OCI-LY1 (cell line): ENCODE results near the gene KCNMA1.

Source experiments
- H2AFZ ChIP-seq: fragments of 200-600 bp; sonication (generic), shearing (Covaris generic); 2 replicates; pipeline ENCODE4 v1.6.0; 2014; ENCODE audit warnings: antibody characterized with exemption, mild to moderate bottlenecking, low read length
- H3F3A ChIP-seq: fragments of 200-600 bp; sonication (generic), shearing (Covaris generic); 2 replicates; pipeline ENCODE4 v1.6.0; 2014; ENCODE audit warnings: mild to moderate bottlenecking, antibody characterized with exemption, low read length, moderate library complexity; ENCODE audit not compliant: insufficient read depth
- H3K27ac ChIP-seq: fragments of 200-600 bp; sonication (generic); 2 replicates; pipeline ENCODE4 v1.5.1; 2014; ENCODE audit warnings: low read length, mixed run types, mild to moderate bottlenecking, low read depth; ENCODE audit not compliant: poor library complexity, severe bottlenecking
- H3K27me3 ChIP-seq: fragments of 200-600 bp; sonication (generic); 2 replicates; pipeline ENCODE4 v1.6.0; 2014; ENCODE audit warnings: antibody characterized with exemption, mild to moderate bottlenecking, low read length, moderate library complexity; ENCODE audit not compliant: insufficient read depth
- H3K36me3 ChIP-seq: fragments of 200-600 bp; sonication (generic); 2 replicates; pipeline ENCODE4 v1.6.1; 2014; ENCODE audit warnings: mild to moderate bottlenecking, antibody characterized with exemption, low read length, moderate library complexity, mixed read lengths; ENCODE audit not compliant: insufficient read depth
- H3K4me1 ChIP-seq: fragments of 200-600 bp; sonication (generic); 2 replicates; pipeline ENCODE4 v1.5.1; 2014; ENCODE audit warnings: mild to moderate bottlenecking, low read length, moderate library complexity; ENCODE audit not compliant: insufficient read depth, severe bottlenecking
- H3K4me2 ChIP-seq: fragments of 200-600 bp; sonication (generic), shearing (Covaris generic); 2 replicates; pipeline ENCODE4 v1.6.1; 2014; ENCODE audit warnings: low read length
- H3K4me3 ChIP-seq: fragments of 200-600 bp; sonication (generic); 2 replicates; pipeline ENCODE4 v1.5.1; 2014; ENCODE audit warnings: low read length, low read depth, mild to moderate bottlenecking, mixed read lengths; ENCODE audit not compliant: poor library complexity, severe bottlenecking
- H3K79me2 ChIP-seq: fragments of 200-600 bp; shearing (Covaris generic); 2 replicates; pipeline ENCODE4 v1.6.1; 2016; ENCODE audit warnings: mixed run types, low read length, mixed read lengths; ENCODE audit not compliant: insufficient read depth
- H3K9ac ChIP-seq: fragments of 200-600 bp; sonication (generic), shearing (Covaris generic); 2 replicates; pipeline ENCODE4 v1.6.1; 2014; ENCODE audit warnings: mild to moderate bottlenecking, low read length, mixed read lengths
- H3K9me2 ChIP-seq: fragments of 200-600 bp; sonication (generic), shearing (Covaris generic); 2 replicates; pipeline ENCODE4 v1.6.1; 2014; ENCODE audit warnings: low read depth, mild to moderate bottlenecking, low read length, mixed read lengths
- H3K9me3 ChIP-seq: fragments of 200-600 bp; shearing (Covaris generic); 2 replicates; pipeline ENCODE4 v1.6.1; 2014; ENCODE audit warnings: low read length, mixed read lengths
- H4K20me1 ChIP-seq: fragments of 200-600 bp; sonication (generic), shearing (Covaris generic); 2 replicates; pipeline ENCODE4 v1.6.0; 2016; ENCODE audit warnings: mild to moderate bottlenecking, low read length; ENCODE audit not compliant: insufficient read depth
- CTCF ChIP-seq: fragments of 200-600 bp; sonication (generic), shearing (Covaris generic); IDR thresholded peaks from 2 replicates; pipeline ENCODE4 v1.5.1; 2017; ENCODE audit warnings: mild to moderate bottlenecking, antibody characterized with exemption, low read length, moderate library complexity, mixed read lengths
- EZH2 ChIP-seq: fragments of 200-600 bp; sonication (generic), shearing (Covaris generic); IDR thresholded peaks from 2 replicates; pipeline ENCODE4 v1.8.0; 2017; ENCODE audit warnings: borderline replicate concordance, mixed run types, mild to moderate bottlenecking, antibody characterized with exemption, low read length, moderate library complexity, mixed read lengths

KCNMA1 gene

GRCh38 chr10:77099136-77099535, 538.5 kb downstream of the KCNMA1 start:
- Histone ChIP-seq H4K20me1 (no peaks in the 10 kb centered on the region), H3K4me1 (no peaks in the 10 kb centered on the region), H3K27me3 (no peaks in the 10 kb centered on the region), H3K9me3 (no peaks in the 10 kb centered on the region), H3K79me2 (no peaks in the 10 kb centered on the region), H3F3A (no peaks in the 10 kb centered on the region), H3K9ac (no peak overlapping the region), H3K4me2 (no peak overlapping the region), H2AFZ (no peak overlapping the region), H3K27ac (no peak overlapping the region), H3K36me3 (no peaks in the 10 kb centered on the region), H3K9me2 (no peaks in the 10 kb centered on the region), H3K4me3 (no peak overlapping the region)
- TF ChIP-seq EZH2 (no peak), CTCF (no peak)

- Histone ChIP-seq H3K4me3 (no peak overlapping the region), H3K27me3 (no peaks in the 10 kb centered on the region), H3K79me2 (no peaks in the 10 kb centered on the region), H3K4me1 (no peaks in the 10 kb centered on the region), H3K36me3 (no peaks in the 10 kb centered on the region), H3K27ac (no peak overlapping the region), H4K20me1 (no peaks in the 10 kb centered on the region), H3K4me2 (no peak overlapping the region), H3K9ac (no peak overlapping the region), H2AFZ (no peak overlapping the region), H3K9me3 (no peaks in the 10 kb centered on the region), H3F3A (no peaks in the 10 kb centered on the region), H3K9me2 (no peaks in the 10 kb centered on the region)
- no peak for TF ChIP-seq EZH2
- TF ChIP-seq CTCF, result no peak
Measured at GRCh38 chr10:77097625-77098024, 540.0 kb downstream of the KCNMA1 start.

GRCh38 chr10:77093126-77093525, 544.5 kb downstream of the KCNMA1 start:
- TF ChIP-seq CTCF, result no peak
- TF ChIP-seq EZH2, result no peak
- no peak overlapping the region for H3K9ac ChIP-seq
- H3K36me3 ChIP-seq, result no peaks in the 10 kb centered on the region
- no peak overlapping the region for H3K27ac ChIP-seq
- no peaks in the 10 kb centered on the region for H3K9me2 ChIP-seq
- no peaks in the 10 kb centered on the region for H3K79me2 ChIP-seq
- no peaks in the 10 kb centered on the region for H3K4me1 ChIP-seq
- H3K4me2 ChIP-seq, result no peak overlapping the region
- no peaks in the 10 kb centered on the region for H3F3A ChIP-seq
- no peak overlapping the region for H2AFZ ChIP-seq
- no peak overlapping the region for H3K4me3 ChIP-seq
- H3K27me3 ChIP-seq, result no peaks in the 10 kb centered on the region
- H3K9me3 ChIP-seq, result no peaks in the 10 kb centered on the region
- no peaks in the 10 kb centered on the region for H4K20me1 ChIP-seq
